IMR-90 (cell line): Measurements from ENCODE around the gene KRT33A. TPM values are rescaled to one million over a fixed set of nuclear protein-coding genes. Genes with fewer than 3 reads are reported as not detected.
A peak's percentile ranks its signal among the peaks of the same experiment; 100 is the strongest.

Experiments
- ATAC-seq: fragments of 200-7000 bp; cut with Tn5 transposase; 2 replicates; pipeline ENCODE4 v1.9.1; 2020; ENCODE audit warnings: low read depth, mild to moderate bottlenecking, moderate library complexity
- BruUV-seq: library from RNA; stranded (reverse); fragments of 400-500 nt; replicated peaks from 2 replicates; lab custom pipeline; 2021; lab: Mats Ljungman, UMichigan
- CTCF ChIA-PET: fragments of 300-600 bp; formaldehyde crosslinking; extraction: SDS; loops from one replicate; lab custom pipeline; 2021; ENCODE audit warnings: antibody characterized with exemption; lab: Yijun Ruan, JAX
- POLR2A ChIA-PET: fragments of 300-600 bp; sonication (Branson Sonifier 250); formaldehyde crosslinking; loops from one replicate; lab custom pipeline; 2022; ENCODE audit warnings: antibody characterized with exemption; ENCODE audit not compliant: unreplicated experiment; lab: Charles Lee
- DNase-seq: peaks from one replicate; pipeline ENCODE4 v3.0.0; 2013
- H2AFZ ChIP-seq: replicated peaks from 2 replicates; pipeline ENCODE3; 2013; ENCODE audit warnings: low read length, mild to moderate bottlenecking; ENCODE audit not compliant: poor library complexity
- H2AK5ac ChIP-seq: 2 replicates; pipeline ENCODE4 v1.6.1; 2013; ENCODE audit warnings: low read depth, low read length, inconsistent platforms
- H2AK9ac ChIP-seq: replicated peaks from 2 replicates; pipeline ENCODE3; 2013; ENCODE audit warnings: mild to moderate bottlenecking, low read depth, low read length, moderate library complexity; ENCODE audit not compliant: poor library complexity
- H2BK120ac ChIP-seq: 2 replicates; pipeline ENCODE4 v1.6.1; 2013; ENCODE audit warnings: low read depth, low read length, inconsistent platforms
- H2BK15ac ChIP-seq: 3 replicates; pipeline ENCODE4 v1.6.1; 2013; ENCODE audit warnings: low read depth, low read length, inconsistent platforms
- H2BK20ac ChIP-seq: 2 replicates; pipeline ENCODE4 v1.6.1; 2013; ENCODE audit warnings: low read depth, mild to moderate bottlenecking, inconsistent platforms, low read length, moderate library complexity
- H2BK5ac ChIP-seq: 2 replicates; pipeline ENCODE4 v1.6.1; 2013; ENCODE audit warnings: mild to moderate bottlenecking, low read depth, low read length, inconsistent platforms; ENCODE audit not compliant: poor library complexity, severe bottlenecking
- H3K14ac ChIP-seq: replicated peaks from 2 replicates; pipeline ENCODE4 v1.6.1; 2013; ENCODE audit warnings: low read depth, low read length, inconsistent platforms
- H3K18ac ChIP-seq: 2 replicates; pipeline ENCODE4 v1.6.1; 2013; ENCODE audit warnings: low read depth, low read length, control low read depth
- H3K23ac ChIP-seq: 2 replicates; pipeline ENCODE4 v1.6.1; 2013; ENCODE audit warnings: low read depth, low read length, inconsistent platforms
- H3K27ac ChIP-seq: 2 replicates; pipeline ENCODE4 v1.5.1; 2013; ENCODE audit warnings: mild to moderate bottlenecking, control low read depth, low read length; ENCODE audit not compliant: insufficient read depth
- H3K27me3 ChIP-seq: 2 replicates; pipeline ENCODE4 v1.6.1; 2013; ENCODE audit warnings: low read length; ENCODE audit not compliant: control insufficient read depth, insufficient read depth
- H3K36me3 ChIP-seq: 2 replicates; pipeline ENCODE4 v1.6.1; 2013; ENCODE audit warnings: low read length, mixed read lengths; ENCODE audit not compliant: control insufficient read depth, insufficient read depth
- H3K4ac ChIP-seq: 2 replicates; pipeline ENCODE4 v1.6.1; 2013; ENCODE audit warnings: low read depth, low read length, inconsistent platforms
- H3K4me1 ChIP-seq: 2 replicates; pipeline ENCODE4 v1.6.1; 2013; ENCODE audit warnings: low read length, mixed read lengths; ENCODE audit not compliant: control insufficient read depth, insufficient read depth
- H3K4me2 ChIP-seq: 2 replicates; pipeline ENCODE4 v1.6.1; 2013; ENCODE audit warnings: low read depth, mild to moderate bottlenecking, control low read depth, low read length, moderate library complexity
- H3K4me3 ChIP-seq: 2 replicates; pipeline ENCODE4 v1.5.1; 2013; ENCODE audit warnings: low read depth, mild to moderate bottlenecking, control low read depth, low read length, moderate library complexity; ENCODE audit not compliant: insufficient read depth
- H3K56ac ChIP-seq: 2 replicates; pipeline ENCODE4 v1.6.1; 2013; ENCODE audit warnings: low read length, inconsistent platforms; ENCODE audit not compliant: insufficient read depth; ENCODE audit errors: extremely low read depth
- H3K79me1 ChIP-seq, 2 experiments: 2 replicates each; pipeline ENCODE4 v1.6.1; 2013; ENCODE audit warnings: low read length in 2 of 2, inconsistent platforms in 1 of 2, low read depth in 1 of 2
- H3K9ac ChIP-seq: 2 replicates; pipeline ENCODE4 v1.6.1; 2013; ENCODE audit warnings: low read depth, low read length, control low read depth
- H3K9me1 ChIP-seq: 2 replicates; pipeline ENCODE4 v1.6.1; 2013; ENCODE audit warnings: low read length, inconsistent platforms; ENCODE audit not compliant: insufficient read depth
- H3K9me3 ChIP-seq: 2 replicates; pipeline ENCODE4 v1.6.1; 2013; ENCODE audit warnings: low read length; ENCODE audit not compliant: control insufficient read depth, insufficient read depth
- H4K20me1 ChIP-seq: 2 replicates; pipeline ENCODE4 v1.6.1; 2013; ENCODE audit warnings: low read length, inconsistent platforms; ENCODE audit not compliant: insufficient read depth
- H4K5ac ChIP-seq: 2 replicates; pipeline ENCODE4 v1.6.1; 2013; ENCODE audit warnings: mild to moderate bottlenecking, low read depth, low read length, control low read depth
- H4K8ac ChIP-seq, 2 experiments: 2 replicates each; pipeline ENCODE4 v1.6.1; 2013; ENCODE audit warnings: low read depth in 2 of 2, low read length in 2 of 2, control low read depth in 1 of 2, inconsistent platforms in 1 of 2
- H4K91ac ChIP-seq: 2 replicates; pipeline ENCODE4 v1.6.1; 2013; ENCODE audit warnings: low read depth, low read length, inconsistent platforms; ENCODE audit not compliant: insufficient read depth
- CEBPB ChIP-seq: IDR thresholded peaks from 2 replicates; pipeline ENCODE4 v1.6.1; 2012; ENCODE audit warnings: low read depth, low read length, improper control_type of control experiment
- MAFK ChIP-seq: IDR thresholded peaks from 2 replicates; pipeline ENCODE4 v1.6.1; 2012; ENCODE audit warnings: low read depth, low read length, improper control_type of control experiment
- MXI1 ChIP-seq: IDR thresholded peaks from 2 replicates; pipeline ENCODE4 v1.6.1; 2012; ENCODE audit warnings: low read depth, mild to moderate bottlenecking, low read length, moderate library complexity, borderline replicate concordance
- WGBS, 2 experiments: methylation state at CpG; one replicate each; pipeline versions ENCODE4 v1.1.5 to v1.1.7; 2013; ENCODE audit warnings: missing lambda C conversion rate in 2 of 2; ENCODE audit not compliant: insufficient read length in 1 of 2; ENCODE audit errors: extremely low coverage in 2 of 2; 5-methylcytosine and 5-hydroxymethylcytosine counted together
- dilution Hi-C: fragments of 300-500 bp; cut with HindIII; formaldehyde crosslinking; loops from one replicate; pipeline ENCODE4 v1.14.3; 2018; ENCODE audit warnings: low sequenced_read_pairs; ENCODE audit not compliant: unreplicated experiment
- in situ Hi-C: fragments of 300-500 bp; cut with MboI; formaldehyde crosslinking; loops from 3 replicates; pipeline ENCODE4 v1.14.3; 2019; ENCODE audit warnings: low sequenced_read_pairs, inconsistent platforms, mixed read lengths
- intact Hi-C: fragments of 100-400 bp; cut with micrococcal nuclease; formaldehyde crosslinking; loops from 2 replicates; pipeline ENCODE4 v1.10.0; 2022
- polyA plus RNA-seq, 3 experiments: library from polyadenylated mRNA; depleted of rRNA; stranded (reverse); fragments of >200 nt; gene quantifications; 2 replicates each; pipeline ENCODE4 v1.2.3, GENCODE V29; 2012; ENCODE audit warnings: low replicate concordance in 1 of 3
- total RNA-seq: library from RNA; depleted of rRNA; stranded (reverse); fragments of >200 nt; gene quantifications from 2 replicates; pipeline ENCODE4 v1.2.3, GENCODE V29; 2012

The KRT33A gene
- total and polyA plus RNA-seq, 2 of the 4 experiments (the other 2 are of a cell fraction), result not detected

DNA sequence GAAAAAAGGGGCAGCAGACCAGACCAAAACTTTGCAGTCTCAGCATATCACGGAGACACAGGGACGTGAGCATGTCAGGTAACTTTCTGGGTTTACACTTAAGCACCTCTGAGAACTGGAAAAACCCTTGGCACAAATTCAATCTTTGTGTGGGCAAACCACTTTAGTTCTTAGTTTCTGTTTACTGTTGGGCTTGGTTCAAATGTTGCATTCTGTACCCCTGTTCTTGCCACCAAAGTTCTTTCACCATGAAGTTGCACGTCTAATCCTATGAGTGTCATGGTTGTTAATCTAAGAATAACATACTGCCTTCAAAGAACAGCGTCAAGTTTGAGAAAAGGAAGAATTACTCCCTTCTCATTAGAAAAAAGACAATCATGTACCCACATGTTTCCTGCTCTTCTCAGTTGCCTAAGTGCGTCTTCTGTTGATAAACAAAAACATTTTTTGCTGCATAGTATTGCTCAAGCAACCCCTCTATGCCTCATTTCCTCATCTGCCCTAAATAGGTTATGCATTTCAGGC, 11.6 kb downstream of the KRT33A start:
- 0 out of 3 replicates have a peak overlapping the region, but pooled peaks have one; percentile 12 for H2BK15ac ChIP-seq
- H3K9me1 ChIP-seq, result no peaks in the 10 kb centered on the region
- in situ Hi-C loops (no loop called here), intact Hi-C loops (no loop called here), dilution Hi-C loops (no loop called here)
- ATAC-seq (peak; percentile 53), DNase-seq (peak; percentile 39)
- no peak overlapping the region for H2AFZ ChIP-seq
- H4K5ac ChIP-seq, result peak overlapping the region; percentile 41; the same call in 1 of the 2 replicates
- H2BK120ac ChIP-seq, result peak overlapping the region; percentile 68; the same call in 1 of the 2 replicates
- peak overlapping the region; percentile 16; the same call in 1 of the 2 replicates for H2BK20ac ChIP-seq
- no peaks in the 10 kb centered on the region for H3K79me1 ChIP-seq
- TF ChIP-seq CEBPB (peak; percentile 81), MAFK (no peak), MXI1 (no peak)
- no peak overlapping the region for H3K4me3 ChIP-seq
- H4K91ac ChIP-seq, result no peak overlapping the region; the same call in 1 of the 2 replicates
- peaks cover 6% of the 10 kb centered on the region for H3K4me1 ChIP-seq
- 0 out of 2 replicates have a peak overlapping the region, but pooled peaks have one; percentile 49 for H3K14ac ChIP-seq
- no peaks in the 10 kb centered on the region for H4K20me1 ChIP-seq
- peak overlapping the region; percentile 34; the same call in 1 of the 2 replicates for H3K23ac ChIP-seq
- no peak overlapping the region for H3K56ac ChIP-seq
- no TSS peak for BruUV-seq
- POLR2A ChIA-PET, result no interaction called here
- H3K27me3 ChIP-seq, result peaks cover 3% of the 10 kb centered on the region
- H3K18ac ChIP-seq, result peak overlapping the region; percentile 87
- H4K8ac ChIP-seq, result no peak overlapping the region
- no peaks in the 10 kb centered on the region for H3K36me3 ChIP-seq
- H2BK5ac ChIP-seq, result peak overlapping the region; percentile 41
- H3K9me3 ChIP-seq, result peaks cover 7% of the 10 kb centered on the region
- H2AK5ac ChIP-seq, result no peak overlapping the region
- H3K4ac ChIP-seq, result no peak overlapping the region
- H2AK9ac ChIP-seq, result no peak overlapping the region
- H3K4me2 ChIP-seq, result no peak overlapping the region; the same call in 1 of the 2 replicates
- no CpG with 5 or more reads among the region's 5 CpGs for WGBS, 2 experiments
- H3K9ac ChIP-seq, result no peak overlapping the region
- no peak overlapping the region for H3K27ac ChIP-seq
- CTCF ChIA-PET, result no interaction called here
